Cardiac fibroblast (primary cell): ENCODE measurements around the gene GRK5.

Source experiments
- DNase-seq, 2 donors: peaks; one replicate each; pipeline versions ENCODE4 v3.0.0 to v3.0.0-alpha.2; 2010; ENCODE audit warnings: low read depth in 2 of 2
- H3K4me3 ChIP-seq, 2 donors: replicated peaks in 1 of 2; 1 replicate in 1 of 2; 2 replicates in 1 of 2; pipeline ENCODE4 v1.5.1; 2011; ENCODE audit warnings: low read depth in 2 of 2, low read length in 2 of 2, mild to moderate bottlenecking in 2 of 2, moderate library complexity in 1 of 2
- CTCF ChIP-seq: IDR thresholded peaks from one replicate; pipeline ENCODE4 v1.5.1; 2011; ENCODE audit warnings: low read depth, mild to moderate bottlenecking, low read length, inconsistent platforms

GRK5 gene

GRCh38 chr10:119336599-119336998, 129.2 kb downstream of the GRK5 start:
- TF ChIP-seq CTCF, result no peak
- H3K4me3 ChIP-seq, result no peak overlapping the region
- DNase-seq, result no peak

DNA sequence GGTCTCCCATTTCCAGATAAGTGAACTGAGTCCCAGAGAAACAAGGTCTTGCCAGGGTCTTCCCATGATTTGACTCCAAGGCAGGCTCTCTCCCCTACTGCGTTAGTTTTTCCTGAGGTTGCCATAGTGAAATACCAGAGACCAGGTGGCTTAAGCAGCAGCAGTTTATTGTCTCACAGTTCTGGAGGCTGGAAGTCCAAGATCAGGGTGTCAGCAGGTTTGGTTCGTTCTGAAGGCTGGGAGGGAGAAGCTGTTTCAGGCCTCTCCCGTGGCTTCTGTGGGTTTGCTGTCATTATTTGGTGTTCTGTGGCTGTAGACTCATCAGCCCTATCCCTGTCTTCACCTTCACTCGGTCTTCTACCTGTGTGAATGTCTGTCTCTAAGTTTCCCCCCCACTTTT, 129.9 kb downstream of the GRK5 start:
- no peak for DNase-seq
- no peak for TF ChIP-seq CTCF
- H3K4me3 ChIP-seq, result no peak overlapping the region

DNA sequence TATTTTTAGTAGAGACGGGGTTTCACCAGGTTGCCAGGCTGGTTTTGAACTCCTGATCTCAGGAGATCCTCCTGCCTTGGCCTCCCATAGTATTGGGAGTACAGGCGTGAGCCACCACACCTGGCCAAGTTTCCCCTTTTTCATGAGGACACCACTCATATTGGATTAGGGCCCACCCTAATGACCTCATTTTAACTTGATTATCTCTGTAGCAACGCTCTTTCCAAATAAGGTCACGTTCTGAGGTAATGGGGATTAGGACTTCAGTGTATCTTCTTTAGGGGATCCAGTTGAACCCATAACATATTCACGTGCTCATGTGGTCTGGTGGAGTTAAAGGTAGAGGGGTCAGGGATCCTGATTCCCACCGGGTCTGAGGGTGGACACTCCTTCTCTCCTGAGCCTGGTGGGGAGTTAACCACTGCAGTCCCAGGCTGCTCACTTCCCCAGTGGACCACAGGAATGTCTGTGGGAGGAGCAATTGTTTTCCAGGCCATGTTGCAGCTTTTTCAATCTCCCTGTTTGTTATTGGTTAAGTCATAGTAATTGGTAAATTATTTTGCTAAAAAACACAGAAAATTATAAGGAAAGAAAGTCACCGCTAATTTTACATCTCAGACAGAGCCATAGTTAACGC, 130.5 kb downstream of the GRK5 start:
- TF ChIP-seq CTCF, result no peak
- no peak overlapping the region for H3K4me3 ChIP-seq
- DNase-seq, result peak; percentile 72 to 74

DNA sequence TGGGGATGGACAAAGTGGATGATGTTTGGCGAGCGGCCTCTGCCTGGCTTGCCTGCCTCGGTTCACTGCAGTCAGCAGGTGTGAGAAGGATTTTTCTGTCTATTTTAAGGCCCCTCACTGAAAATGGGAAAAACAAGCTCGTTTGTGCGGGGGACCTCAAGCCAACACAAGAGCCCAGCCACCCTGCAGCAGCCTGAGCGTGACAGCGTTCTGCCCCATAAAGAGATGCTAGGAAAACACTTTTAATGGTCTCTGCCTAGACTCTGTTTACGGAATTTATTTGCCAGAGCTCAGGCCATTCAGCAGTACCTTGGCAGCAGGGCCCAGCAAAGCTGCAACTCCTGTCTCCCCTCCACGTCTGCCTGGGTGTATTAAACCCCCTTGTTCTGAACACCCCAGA, 131.7 kb downstream of the GRK5 start:
- DNase-seq, result no peak
- no peak for TF ChIP-seq CTCF
- no peak overlapping the region for H3K4me3 ChIP-seq

DNA sequence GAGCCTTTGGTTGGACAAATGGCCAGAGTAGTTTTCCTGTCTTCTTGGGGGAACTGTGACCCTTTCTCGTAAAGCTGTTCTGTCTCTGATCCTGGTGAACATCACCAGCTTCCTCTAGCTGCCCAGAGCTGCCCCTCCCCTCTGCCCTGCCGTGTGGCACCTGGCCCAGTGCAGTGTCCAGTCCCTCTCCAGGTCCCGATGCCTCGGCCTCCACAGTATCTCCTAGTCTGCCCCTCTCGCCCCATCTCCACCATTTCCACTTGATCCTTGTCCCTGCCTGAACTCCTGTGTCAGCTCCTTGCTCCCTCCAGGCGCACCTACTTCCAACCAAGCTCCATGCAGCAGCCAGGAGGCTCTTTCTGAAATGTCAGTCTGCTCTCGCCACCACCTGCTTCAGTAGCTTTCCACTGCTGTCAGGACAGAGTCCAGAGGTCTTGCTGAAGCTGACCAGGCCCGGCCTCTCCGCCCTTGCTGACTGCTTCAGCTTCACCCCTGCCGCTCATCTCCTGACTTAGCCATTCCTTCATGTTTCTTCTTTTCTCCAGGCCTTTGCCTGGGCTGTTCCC, 133.6 kb downstream of the GRK5 start:
- no peak for TF ChIP-seq CTCF
- DNase-seq, result no peak
- no peak overlapping the region for H3K4me3 ChIP-seq

DNA sequence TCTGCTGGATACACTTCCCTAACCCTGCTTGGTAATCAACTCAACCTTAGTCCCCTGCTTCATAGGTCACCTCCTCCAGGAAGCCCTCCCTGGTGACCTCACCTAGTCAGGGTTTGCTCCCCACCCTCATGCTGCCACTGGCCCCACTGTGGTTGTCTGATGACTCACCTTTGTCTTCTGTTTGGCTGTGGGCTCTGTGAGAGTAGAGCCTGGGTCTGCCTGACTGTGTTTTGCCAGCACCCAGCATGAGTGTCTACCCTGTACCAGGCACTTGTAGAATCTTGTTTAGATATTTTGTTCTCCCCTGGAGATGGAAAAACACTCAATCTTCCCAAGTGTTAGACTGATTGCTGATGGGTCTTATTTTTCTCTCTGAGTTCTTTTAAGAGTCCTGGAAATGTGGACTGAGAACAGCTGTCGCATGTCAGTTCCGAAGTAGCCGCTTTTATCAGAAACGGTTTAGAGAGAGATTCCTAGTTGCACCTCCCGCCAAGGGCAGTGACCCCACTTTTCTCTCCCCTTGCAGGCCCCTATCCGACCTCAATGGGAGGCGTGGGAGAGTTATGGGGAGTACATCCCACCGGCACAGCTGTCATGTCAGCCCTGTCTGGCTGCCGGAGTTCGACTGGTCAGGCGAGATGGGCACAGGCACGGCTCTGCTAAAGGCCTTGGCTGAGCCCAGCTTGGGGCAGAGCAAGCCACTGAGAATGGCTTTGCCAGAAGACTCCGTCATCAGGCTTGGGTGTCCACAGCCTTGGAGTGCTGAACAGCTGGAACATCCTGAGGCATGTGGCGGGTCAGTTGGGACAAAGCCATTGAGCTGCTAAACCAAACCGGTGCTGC, 134.3 kb downstream of the GRK5 start:
- TF ChIP-seq CTCF, result no peak
- peak; percentile 79 to 80 for DNase-seq
- no peak overlapping the region for H3K4me3 ChIP-seq
